CD4-positive, alpha-beta T cell (primary cell): ENCODE results near the gene WDFY3. TPM values are rescaled to one million over a fixed set of nuclear protein-coding genes. Genes with fewer than 3 reads are reported as not detected.

Experiments used
- ATAC-seq: fragments of 200-7000 bp; cut with Tn5 transposase; one replicate; pipeline ENCODE4 v1.10.0; 2022; ENCODE audit warnings: mild to moderate bottlenecking; ENCODE audit not compliant: poor library complexity
- CTCF ChIA-PET: fragments of 350-600 bp; sonication (Branson Sonifier 250); formaldehyde crosslinking; loops from one replicate; lab custom pipeline; 2021; ENCODE audit warnings: antibody characterized with exemption, inconsistent platforms; lab: Charles Lee
- POLR2A ChIA-PET: fragments of 350-600 bp; sonication (Branson Sonifier 250); formaldehyde crosslinking; loops from one replicate; lab custom pipeline; 2021; ENCODE audit warnings: antibody characterized with exemption, inconsistent platforms; lab: Charles Lee
- DNase-seq, 14 experiments: peaks; one replicate each; pipeline ENCODE4 v3.0.0-alpha.2; 2013 to 2020; ENCODE audit warnings: mixed read lengths in 2 of 14
- H3K27ac ChIP-seq, 2 donors: one replicate each; pipeline versions ENCODE4 v1.5.1 to v1.7.0; 2013; ENCODE audit warnings: low read length in 2 of 2, low read depth in 1 of 2, mild to moderate bottlenecking in 1 of 2
- H3K27me3 ChIP-seq, 2 experiments: 1 replicate in 1 of 2; 2 replicates in 1 of 2; pipeline versions ENCODE4 v1.6.1 to v1.7.0; 2013; ENCODE audit warnings: low read length in 2 of 2, control low read depth in 1 of 2, mild to moderate bottlenecking in 1 of 2, moderate library complexity in 1 of 2; ENCODE audit not compliant: insufficient read depth in 2 of 2, control insufficient read depth in 1 of 2
- H3K36me3 ChIP-seq: one replicate; pipeline ENCODE4 v1.6.1; 2013; ENCODE audit warnings: low read length, control low read depth; ENCODE audit not compliant: insufficient read depth
- H3K4me1 ChIP-seq: one replicate; pipeline ENCODE4 v1.6.1; 2013; ENCODE audit warnings: low read length, control low read depth; ENCODE audit not compliant: insufficient read depth
- H3K4me3 ChIP-seq: one replicate; pipeline ENCODE4 v1.5.1; 2013; ENCODE audit warnings: mild to moderate bottlenecking, low read length, moderate library complexity
- H3K9me3 ChIP-seq, 2 experiments: 1 replicate in 1 of 2; 2 replicates in 1 of 2; pipeline versions ENCODE4 v1.6.1 to v1.7.0; 2013; ENCODE audit warnings: low read length in 2 of 2, mild to moderate bottlenecking in 2 of 2, control low read depth in 1 of 2, moderate library complexity in 1 of 2; ENCODE audit not compliant: control insufficient read depth in 1 of 2, insufficient read depth in 1 of 2
- H3K27ac Mint-ChIP-seq: one replicate; pipeline ENCODE4 v1.8.0; 2020; ENCODE audit warnings: mixed read lengths
- H3K27me3 Mint-ChIP-seq: one replicate; pipeline ENCODE4 v1.8.0; 2021; ENCODE audit warnings: mixed read lengths
- H3K36me3 Mint-ChIP-seq: one replicate; pipeline ENCODE4 v1.8.0; 2021; ENCODE audit warnings: low read depth, mixed read lengths
- H3K4me1 Mint-ChIP-seq: one replicate; pipeline ENCODE4 v1.8.0; 2021; ENCODE audit warnings: low read depth, mixed read lengths
- H3K4me3 Mint-ChIP-seq: one replicate; pipeline ENCODE4 v1.8.0; 2020; ENCODE audit warnings: mild to moderate bottlenecking, mixed read lengths
- H3K9me3 Mint-ChIP-seq: one replicate; pipeline ENCODE4 v1.8.0; 2020; ENCODE audit warnings: mixed read lengths
- CTCF ChIP-seq: fragments of 200-600 bp; IDR thresholded peaks from one replicate; pipeline ENCODE4 v1.8.0; 2022; ENCODE audit warnings: antibody characterized with exemption, mild to moderate bottlenecking
- intact Hi-C, 2 experiments: fragments of 100-400 bp; cut with DNase I in 1 of 2; cut with micrococcal nuclease in 1 of 2; formaldehyde crosslinking; loops; one replicate each; pipeline versions ENCODE4 v1.15.1 to v1.9.0; 2023 to 2025; cut with DNase I, micrococcal nuclease
- total RNA-seq, 174 experiments: library from RNA in 2 of 174; stranded (reverse) in 2 of 174; gene quantifications; one replicate each; pipeline ENCODE4 v1.2.3 and lab custom pipeline; 2021 to 2026

The WDFY3 gene
- total RNA-seq, 2 experiments from 2014 or later: 0.60 to 0.75 TPM

- intact Hi-C loops: no loop called here
- Mint-ChIP-seq H3K27me3 (no peaks in the 10 kb centered on the region), H3K4me1 (no peaks in the 10 kb centered on the region), H3K4me3 (no peak overlapping the region), H3K9me3 (no peaks in the 10 kb centered on the region), H3K27ac (no peak overlapping the region), H3K36me3 (no peaks in the 10 kb centered on the region)
- peak in 2 of 14 experiments; percentile 15 to 38 for DNase-seq
- H3K36me3 ChIP-seq: no peaks in the 10 kb centered on the region
- no peak for ATAC-seq
- TF ChIP-seq CTCF: no peak
- ChIA-PET CTCF (no interaction called here), POLR2A (no interaction called here)
- H3K4me1 ChIP-seq: no peaks in the 10 kb centered on the region
- H3K4me3 ChIP-seq: no peak overlapping the region
- peaks cover 0 to 3% of the 10 kb centered on the region in 2 experiments for H3K27me3 ChIP-seq
- H3K9me3 ChIP-seq: no peaks in the 10 kb centered on the region
- H3K27ac ChIP-seq: no peak overlapping the region
These were observed 275.3 kb downstream of the WDFY3 start for GRCh38 chr4:84691170-84691691.

- ChIA-PET POLR2A (no interaction called here), CTCF (interaction anchor here (0.6 kb wide), 1 partner anchor 99 kb away, joined by 3 read pairs; no protein-coding TSS in a partner anchor)
- Histone ChIP-seq H3K27me3 (peaks cover 0 to 3% of the 10 kb centered on the region in 2 experiments), H3K9me3 (no peaks in the 10 kb centered on the region), H3K27ac (no peak overlapping the region), H3K4me3 (no peak overlapping the region), H3K36me3 (no peaks in the 10 kb centered on the region), H3K4me1 (no peaks in the 10 kb centered on the region)
- no peak overlapping the region for H3K4me3 Mint-ChIP-seq
- ATAC-seq: no peak
- H3K9me3 Mint-ChIP-seq: no peaks in the 10 kb centered on the region
- no peak overlapping the region for H3K27ac Mint-ChIP-seq
- no peaks in the 10 kb centered on the region for H3K36me3 Mint-ChIP-seq
- TF ChIP-seq CTCF: no peak
- no peaks in the 10 kb centered on the region for H3K27me3 Mint-ChIP-seq
- DNase-seq: no peak
- no peaks in the 10 kb centered on the region for H3K4me1 Mint-ChIP-seq
- intact Hi-C loops: no loop called here
These were observed 276.0 kb downstream of the WDFY3 start for GRCh38 chr4:84690481-84690880.

- Mint-ChIP-seq H3K27me3 (no peaks in the 10 kb centered on the region), H3K36me3 (no peaks in the 10 kb centered on the region), H3K9me3 (no peaks in the 10 kb centered on the region), H3K4me1 (no peaks in the 10 kb centered on the region), H3K27ac (no peak overlapping the region), H3K4me3 (no peak overlapping the region)
- H3K4me3 ChIP-seq: no peak overlapping the region
- ChIA-PET POLR2A (no interaction called here), CTCF (no interaction called here)
- H3K4me1 ChIP-seq: no peaks in the 10 kb centered on the region
- H3K27me3 ChIP-seq: peaks cover 0 to 3% of the 10 kb centered on the region in 2 experiments
- intact Hi-C loops: no loop called here
- TF ChIP-seq CTCF: no peak
- no peak for DNase-seq
- no peaks in the 10 kb centered on the region for H3K9me3 ChIP-seq
- no peak for ATAC-seq
- H3K27ac ChIP-seq: no peak overlapping the region
- H3K36me3 ChIP-seq: no peaks in the 10 kb centered on the region
These were observed 277.3 kb downstream of the WDFY3 start for GRCh38 chr4:84689197-84689596.
